Thyroid gland (tissue), 4 donors: Measurements from ENCODE around the gene ARHGEF10L.

Source experiments
- CTCF ChIP-seq, 6 experiments: fragments of 200-600 bp in 3 of 6; fragments of 450-650 bp in 3 of 6; sonication (generic) in 3 of 6; IDR thresholded peaks; one replicate each; pipeline ENCODE4 v1.5.1; 2016 to 2019; ENCODE audit warnings: antibody characterized with exemption in 6 of 6, mild to moderate bottlenecking in 2 of 6, inconsistent platforms in 1 of 6, moderate library complexity in 1 of 6
- POLR2A ChIP-seq, 2 donors: fragments of 450-650 bp; IDR thresholded peaks; one replicate each; pipeline ENCODE4 v1.6.1; 2017; ENCODE audit warnings: antibody characterized with exemption in 2 of 2, mild to moderate bottlenecking in 2 of 2, moderate library complexity in 1 of 2

- TF ChIP-seq CTCF (IDR thresholded peaks at IDR 0.05) (no peak), POLR2A (IDR thresholded peaks at IDR 0.05) (no peak)
Observed at GRCh38 chr1:17509363-17509762, 30.1 kb upstream of the ARHGEF10L start.
